Anterior cingulate cortex (tissue), 58 donors: ENCODE measurements around the gene LRRC47.

Experiments used
- DNase-seq, 58 donors: peaks; one replicate each; lab custom pipeline; 2025; lab: John Stamatoyannopoulos, UW

The LRRC47 gene

GRCh38 chr1:3787745-3788605 lies 8.3 kb downstream of the LRRC47 start:
- DNase-seq, result no peak

GRCh38 chr1:3787349-3787715 lies 9.0 kb downstream of the LRRC47 start:
- no peak for DNase-seq

- DNase-seq, result no peak
Measured at GRCh38 chr1:3786468-3787348, 9.6 kb downstream of the LRRC47 start.

DNA sequence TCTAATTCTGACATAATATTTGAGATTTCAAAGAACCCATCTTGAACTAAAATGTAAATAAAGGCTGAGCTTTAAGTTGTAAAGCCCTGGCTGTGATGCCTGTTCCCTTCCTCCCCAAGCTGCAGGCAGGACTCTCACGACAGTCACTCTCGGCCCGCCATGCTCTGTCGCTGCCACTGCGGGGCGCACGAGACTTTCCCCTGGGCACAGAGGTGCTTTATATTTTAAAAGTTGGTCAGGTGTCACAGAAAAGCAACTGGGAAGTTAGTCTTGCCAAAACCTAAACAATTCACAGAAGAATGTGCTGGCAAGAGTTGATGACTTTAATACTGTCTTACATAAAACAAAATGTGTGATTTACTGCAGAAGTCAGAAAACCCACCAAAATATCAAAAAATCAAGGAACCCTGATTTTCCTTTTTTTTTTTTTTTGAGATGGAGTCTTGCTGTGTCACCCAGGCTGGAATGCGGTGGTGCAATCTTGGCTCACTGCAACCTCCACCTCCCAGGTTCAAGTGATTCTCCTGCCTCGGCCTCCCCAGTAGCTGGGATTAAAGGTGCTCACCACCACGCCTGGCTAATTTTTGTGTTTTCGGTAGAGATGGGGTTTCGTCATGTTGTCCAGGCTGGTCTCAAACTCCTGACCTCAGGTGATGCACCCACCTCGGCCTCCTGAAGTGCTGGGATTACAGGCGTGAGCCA lies 10.7 kb downstream of the LRRC47 start:
- no peak for DNase-seq

- no peak for DNase-seq
Measured at GRCh38 chr1:3785045-3785444, 11.3 kb downstream of the LRRC47 start.

DNA sequence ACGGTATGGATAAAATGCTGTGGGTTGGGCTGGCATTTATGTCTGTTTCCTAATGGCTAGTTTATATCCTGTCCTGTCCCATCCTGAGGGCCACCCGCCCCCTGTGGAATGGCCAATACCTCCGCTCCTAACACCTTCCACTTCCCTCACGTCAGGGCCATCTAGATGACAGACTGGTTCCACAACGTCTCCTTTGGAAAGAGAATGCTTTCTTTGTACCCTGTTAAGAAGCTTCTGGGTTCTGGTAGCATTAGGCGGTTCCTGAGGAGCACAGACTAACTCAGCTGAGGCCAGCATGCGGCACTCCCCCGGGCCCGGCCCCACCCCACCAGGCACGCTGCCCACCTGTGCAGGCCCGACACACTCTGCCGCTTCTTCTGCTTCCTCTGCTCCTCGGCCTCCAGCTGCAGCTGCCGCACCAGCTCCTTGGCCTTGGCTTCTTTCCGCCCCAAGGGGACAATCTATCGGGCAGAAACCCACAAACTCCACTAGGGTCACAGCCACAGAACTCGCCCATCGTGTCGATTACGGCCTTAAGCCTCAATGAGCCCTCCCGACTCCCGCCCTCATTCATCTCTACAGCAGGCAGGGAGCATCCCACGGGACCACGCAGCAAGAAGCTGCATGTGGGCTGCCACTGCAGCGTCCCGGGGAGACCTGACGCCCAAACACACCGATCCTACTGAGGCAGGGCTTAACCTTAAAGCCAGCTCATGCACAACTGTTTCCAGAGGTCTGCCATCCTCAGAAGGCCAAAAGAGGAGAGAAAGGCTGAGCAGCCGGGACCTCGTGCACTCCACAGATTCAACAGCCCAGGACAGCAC lies 12.4 kb downstream of the LRRC47 start:
- DNase-seq, result no peak

- DNase-seq, result no peak
Measured at GRCh38 chr1:3780901-3781300, 15.4 kb downstream of the LRRC47 start.

GRCh38 chr1:3779912-3780416 lies 16.3 kb downstream of the LRRC47 start:
- DNase-seq, result no peak

DNA sequence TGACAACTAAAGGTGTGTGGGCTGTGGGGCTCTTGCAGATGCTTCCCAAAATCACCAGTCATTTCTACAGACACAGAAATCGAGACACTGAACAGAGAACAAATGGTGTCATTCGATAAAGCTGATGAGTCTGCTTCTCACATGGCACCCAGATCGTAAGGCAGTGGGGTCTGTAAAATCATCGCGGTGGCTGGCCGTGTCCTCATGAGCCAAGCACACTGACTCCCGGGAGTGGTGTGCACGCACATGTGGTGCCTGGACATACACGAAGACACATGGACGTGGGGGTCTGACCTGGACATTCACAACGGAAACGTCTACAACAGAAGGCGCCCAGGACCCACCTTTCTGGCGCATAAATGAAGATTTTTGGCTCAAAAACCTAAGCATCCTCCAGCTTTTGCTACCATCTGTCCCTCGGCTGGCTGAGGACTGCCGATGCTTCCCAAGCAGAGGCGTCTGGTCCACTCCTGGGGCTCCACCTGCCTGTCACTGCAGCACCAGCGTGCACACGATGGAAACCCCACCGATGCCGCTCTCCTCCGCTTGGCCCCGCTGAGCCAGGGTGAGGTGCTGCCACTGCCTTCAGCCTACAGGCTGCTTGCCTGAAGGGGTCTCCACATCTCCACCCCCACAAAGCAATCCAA lies 16.9 kb downstream of the LRRC47 start:
- peak in 11 of 58 donors; percentile 22 to 52 (median 33) for DNase-seq

- DNase-seq, result peak in 15 of 58 donors; percentile 8 to 59 (median 29)
Measured at GRCh38 chr1:3778590-3779264, 17.6 kb downstream of the LRRC47 start.

- no peak for DNase-seq
Measured at GRCh38 chr1:3777647-3778589, 18.4 kb downstream of the LRRC47 start.

- no peak for DNase-seq
Measured at GRCh38 chr1:3777078-3777547, 19.2 kb downstream of the LRRC47 start.

DNA sequence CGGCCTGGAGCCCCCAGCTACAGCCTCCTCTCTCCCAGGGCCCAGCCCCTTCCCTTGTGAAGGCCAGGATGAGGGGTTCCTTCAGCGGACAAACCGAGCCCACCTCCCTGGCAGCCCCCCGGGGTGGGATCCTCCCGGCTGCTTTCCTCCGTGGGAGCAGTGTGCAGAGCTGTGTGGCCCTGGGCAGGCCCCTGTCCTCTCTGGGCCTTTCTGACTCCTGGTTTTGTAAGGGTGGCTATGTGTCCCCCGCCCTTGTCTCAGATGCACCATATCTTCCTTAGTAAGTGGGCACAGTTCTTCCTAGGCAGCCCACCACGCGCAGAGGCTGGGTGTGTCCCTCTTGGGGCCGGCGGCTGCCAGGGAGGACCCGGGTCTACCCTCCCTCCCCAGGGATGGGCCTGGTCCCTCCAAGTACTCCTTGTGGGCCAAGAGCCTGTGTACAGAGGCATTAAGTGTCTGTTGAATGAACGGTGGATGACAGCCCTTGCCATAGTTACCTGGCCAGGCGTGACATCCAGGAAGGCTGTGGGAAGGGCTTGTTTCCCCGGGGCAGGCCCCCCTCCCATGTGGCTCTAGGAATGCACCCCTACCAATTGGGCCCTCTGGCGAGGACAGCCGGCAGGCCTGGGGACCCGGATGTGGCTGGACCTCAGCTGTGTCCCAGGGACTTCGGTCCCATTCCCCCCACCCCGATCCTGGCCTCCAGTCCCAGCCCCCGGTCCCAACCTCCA lies 19.9 kb downstream of the LRRC47 start:
- DNase-seq, result no peak

DNA sequence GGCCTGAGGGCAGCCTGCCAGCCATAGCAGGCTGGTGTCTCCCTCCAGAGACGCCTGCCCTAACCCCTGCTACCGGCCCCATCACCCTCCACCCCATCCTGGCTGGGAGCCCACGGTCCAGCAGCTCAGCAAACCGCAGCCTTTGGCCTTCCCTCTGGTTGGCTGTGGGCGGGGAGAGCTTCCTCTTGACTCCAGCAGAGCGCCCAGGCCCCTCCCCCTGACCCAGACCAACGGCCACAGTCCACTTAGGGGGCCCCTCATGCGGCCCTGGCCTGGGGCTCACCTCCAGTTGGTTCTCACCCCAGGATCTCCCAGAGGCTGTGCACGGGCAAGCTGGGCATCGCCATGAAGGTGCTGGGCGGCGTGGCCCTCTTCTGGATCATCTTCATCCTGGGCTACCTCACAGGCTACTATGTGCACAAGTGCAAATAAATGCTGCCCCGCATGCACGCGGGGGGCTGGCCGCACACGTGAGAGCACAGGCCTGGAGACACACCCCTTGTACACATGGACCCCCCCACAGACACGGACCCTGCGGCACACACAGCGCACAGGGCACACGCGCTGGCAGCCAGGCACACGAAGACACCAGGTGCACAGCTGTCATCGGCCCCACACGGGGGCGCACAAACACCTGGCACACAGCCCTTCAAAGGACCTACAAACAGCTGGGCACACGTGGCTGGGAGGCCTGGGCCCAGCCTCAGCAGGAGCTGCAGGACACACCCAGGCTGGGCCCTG lies 20.6 kb downstream of the LRRC47 start:
- DNase-seq, result peak in 18 of 58 donors; percentile 6 to 57 (median 22)

- DNase-seq, result no peak
Measured at GRCh38 chr1:3774946-3775489, 21.3 kb downstream of the LRRC47 start.
